Measurements from ENCODE around the gene IGSF9.

DNA sequence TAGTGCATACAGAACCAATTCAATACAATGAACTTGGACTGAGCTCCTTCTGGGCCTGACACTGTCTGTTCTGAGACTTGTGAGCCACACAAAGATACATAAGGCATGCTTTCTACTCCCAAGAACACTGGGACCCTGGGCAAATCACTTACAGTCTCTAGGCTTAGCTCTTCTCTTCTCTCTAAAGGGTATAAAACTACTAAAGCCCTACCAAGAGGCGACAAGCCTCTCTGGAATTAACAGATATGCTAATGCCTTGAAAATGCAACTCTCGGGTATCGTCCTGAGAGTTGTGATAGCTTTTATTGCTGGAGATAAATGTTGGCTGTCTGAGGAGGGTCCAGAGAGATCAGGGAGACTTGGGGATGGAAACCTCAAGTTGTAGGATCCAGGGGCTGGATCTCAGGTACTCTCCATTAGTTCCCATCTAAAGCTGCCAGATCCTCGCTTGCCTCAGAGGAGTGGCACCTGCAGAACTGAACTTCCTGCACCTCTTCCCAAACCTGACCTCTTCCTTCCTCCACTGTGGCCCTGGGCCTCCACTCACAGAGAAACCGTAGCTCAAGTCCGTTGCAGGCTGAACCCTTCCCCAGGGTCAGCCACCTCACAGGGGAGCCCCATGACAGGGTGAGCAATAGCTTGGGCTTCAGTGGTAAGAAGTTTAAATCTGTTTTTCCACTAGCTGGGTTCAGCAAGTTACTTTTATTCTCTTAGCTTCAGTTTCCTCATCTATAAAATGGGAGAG, 33.9 kb downstream of the IGSF9 start:
- TF ChIP-seq POLR2AphosphoS5 (IDR thresholded peaks at IDR 0.05; ENCODE audit: borderline replicate concordance, low read depth, low read length) (no peak), FOXP2 (optimal IDR thresholded peaks at IDR 0.05; ENCODE audit: control extremely low read depth, extremely low read length, insufficient read depth) (no peak), EZH2 (IDR thresholded peaks at IDR 0.05) (no peak)
